ENCODE data around the gene SOHLH2.

DNA sequence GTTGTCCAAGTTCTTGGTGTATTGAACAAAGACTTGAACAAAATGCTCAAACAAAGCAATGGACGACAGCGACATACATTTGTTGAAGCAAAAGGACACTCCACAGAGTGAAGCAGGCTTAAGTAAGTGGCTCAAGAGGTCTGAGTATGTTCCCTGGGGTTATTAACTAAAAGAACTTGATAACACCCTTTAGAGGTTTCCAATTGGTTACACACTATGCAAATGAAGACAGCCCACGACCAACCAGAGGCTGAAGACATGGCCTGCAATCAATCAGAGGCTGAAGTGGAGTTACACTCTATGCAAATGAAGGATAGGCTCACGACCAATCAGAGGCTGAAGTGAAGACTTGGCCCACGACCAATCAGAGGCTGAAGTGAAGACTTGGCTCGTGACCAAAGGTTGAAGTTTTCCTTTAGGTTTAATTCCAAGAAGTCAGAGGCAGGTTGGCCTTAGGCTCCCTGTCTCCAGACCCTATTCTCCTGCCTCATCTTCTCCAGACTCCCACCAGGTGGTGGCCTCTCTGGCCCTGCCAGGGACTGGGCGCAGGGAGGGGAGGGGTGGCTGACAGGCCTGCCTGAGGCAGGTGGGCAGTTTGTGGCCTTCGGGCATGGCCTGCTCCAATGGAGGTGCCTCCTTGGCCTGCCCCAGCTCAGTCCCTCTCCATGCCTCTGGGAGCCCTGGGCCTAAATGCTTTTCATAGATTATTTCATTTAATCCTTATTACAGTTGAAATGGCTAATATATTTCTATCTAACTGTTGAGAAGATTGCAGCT is 45.2 kb upstream of the SOHLH2 start:
- TF ChIP-seq GATA2 (IDR thresholded peaks at IDR 0.05; ENCODE audit: low read depth, low read length) (no peak), GATA3 (IDR thresholded peaks at IDR 0.05; ENCODE audit: low read depth, low read length) (no peak)
